NCI-H1694 treated with DMSO at 0.1 percent for 48 hours (cell line): ENCODE data around the gene RFPL3.
"Not testable (repeated sequence)": the region's sequence is repeated elsewhere in the genome, so short reads cannot be mapped to it uniquely, and the experiment has no call there.

Experiments used
- DNase-seq: peaks from one replicate; lab custom pipeline; 2025; lab: John Stamatoyannopoulos, UW

The RFPL3 gene

DNA sequence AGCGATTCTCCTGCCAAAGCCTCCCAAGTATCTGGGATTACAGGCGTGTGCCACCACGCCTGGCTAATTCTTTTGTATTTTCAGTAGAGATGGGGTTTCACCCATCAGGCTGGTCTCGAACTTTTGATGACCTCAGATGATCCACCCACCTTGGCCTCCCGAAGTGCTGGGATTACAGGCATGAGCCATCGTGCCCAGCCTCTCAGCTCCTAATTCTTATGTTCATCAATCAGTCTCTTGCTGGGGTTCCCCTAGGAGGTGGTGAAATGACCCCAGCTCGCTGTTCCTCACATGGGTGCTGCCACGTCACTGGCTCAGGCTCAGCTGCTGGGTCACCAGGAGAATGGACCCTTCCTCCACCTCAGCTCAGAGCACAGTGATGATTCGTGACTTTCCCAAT lies at the start of gene RFPL3:
TSS of gene RFPL3 (plus strand) at position 301 of the 400 bp plus-strand sequence. CDS start 205 bp downstream, outside the sequence.
- DNase-seq, result not testable (repeated sequence)

DNA sequence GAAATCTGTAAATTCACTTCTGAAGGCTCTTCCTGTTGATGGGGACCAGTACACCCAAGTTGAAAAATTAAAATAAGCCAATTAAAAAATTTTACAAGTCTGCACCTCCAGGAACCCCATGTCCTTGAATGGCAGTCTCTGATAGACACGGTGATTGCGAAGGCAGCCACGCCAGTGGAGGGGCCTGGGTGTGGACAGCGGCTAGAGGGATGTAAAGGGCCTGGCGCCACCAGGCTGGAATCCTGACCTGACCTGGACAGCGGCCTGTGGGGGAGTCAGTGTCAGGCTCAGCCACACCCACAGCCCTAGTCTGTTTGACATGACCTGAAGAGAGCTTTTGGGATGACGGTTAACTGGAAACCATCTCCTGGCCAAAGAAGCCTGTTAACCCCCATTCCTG lies 49.5 kb upstream of the RFPL3 start:
- no peak for DNase-seq

DNA sequence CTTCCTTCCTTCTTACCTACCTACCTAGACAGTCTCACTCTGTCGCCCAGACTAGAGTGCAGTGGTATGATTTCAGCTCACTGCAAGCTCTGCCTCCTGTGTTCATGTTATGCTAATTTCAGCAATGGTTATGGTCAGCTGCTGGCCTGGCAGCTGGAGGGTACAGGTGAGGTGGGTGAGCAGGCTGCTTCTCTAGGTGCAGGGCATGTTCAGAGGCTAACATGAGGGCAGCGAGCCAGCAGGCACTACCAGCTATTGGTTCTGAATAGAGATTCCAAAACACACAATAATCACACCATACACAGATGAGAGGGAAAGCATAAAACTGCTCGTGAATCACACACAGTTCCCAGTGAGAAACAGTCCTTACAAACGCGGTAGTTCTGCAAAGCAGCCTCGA lies 48.7 kb upstream of the RFPL3 start:
- no peak for DNase-seq

DNA sequence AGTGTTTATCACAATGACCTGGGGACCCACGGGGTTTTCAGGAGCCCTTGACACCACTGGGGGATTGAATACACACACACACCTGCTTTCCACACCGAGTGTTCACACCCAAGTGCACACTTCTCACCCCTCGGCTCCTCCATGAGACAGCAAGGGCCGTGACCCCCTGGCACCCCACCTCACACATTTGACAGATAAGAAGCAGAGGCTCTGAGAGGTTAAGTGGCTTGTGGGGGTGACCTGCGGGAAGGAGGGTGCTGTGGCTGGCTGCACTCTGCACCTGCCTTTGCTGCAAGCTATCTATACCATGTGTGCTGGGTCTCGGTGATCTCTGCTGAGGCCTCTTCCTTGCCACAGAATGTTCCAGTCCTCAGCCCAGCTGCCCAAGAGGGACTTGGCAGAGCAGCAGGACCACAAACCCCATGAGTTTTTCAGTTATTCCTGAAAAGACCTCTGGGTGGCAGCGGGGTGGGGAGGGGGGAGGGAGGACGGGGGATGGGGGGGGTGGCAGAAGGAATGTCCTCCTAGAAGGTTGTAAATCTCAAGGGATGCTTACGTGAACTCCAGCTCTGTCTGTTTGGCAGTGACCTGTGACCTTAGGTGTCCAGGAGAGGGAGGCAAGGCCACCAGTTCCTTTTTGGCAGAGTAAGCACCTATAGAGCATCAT lies 47.9 kb upstream of the RFPL3 start:
- DNase-seq, result no peak

DNA sequence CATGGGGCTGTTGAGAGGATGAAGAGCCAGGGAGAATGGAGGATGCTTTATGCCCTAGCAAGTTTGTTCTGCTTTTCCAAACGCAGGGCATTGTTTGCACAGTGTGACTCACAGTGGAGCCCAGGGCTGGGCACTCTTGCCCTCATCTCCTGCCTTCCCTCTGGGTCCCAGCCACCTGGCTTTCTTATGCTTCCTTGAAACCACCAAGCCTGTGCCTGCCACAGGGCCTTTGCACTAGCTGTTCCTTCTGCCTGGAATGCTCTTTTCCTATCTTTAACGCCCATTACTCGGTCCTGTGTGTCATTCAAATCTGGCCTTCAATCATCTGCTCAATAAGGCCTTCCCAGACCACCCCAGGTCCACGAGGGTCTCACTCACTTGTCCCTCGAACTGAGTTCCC lies 46.9 kb upstream of the RFPL3 start:
- DNase-seq, result no peak

DNA sequence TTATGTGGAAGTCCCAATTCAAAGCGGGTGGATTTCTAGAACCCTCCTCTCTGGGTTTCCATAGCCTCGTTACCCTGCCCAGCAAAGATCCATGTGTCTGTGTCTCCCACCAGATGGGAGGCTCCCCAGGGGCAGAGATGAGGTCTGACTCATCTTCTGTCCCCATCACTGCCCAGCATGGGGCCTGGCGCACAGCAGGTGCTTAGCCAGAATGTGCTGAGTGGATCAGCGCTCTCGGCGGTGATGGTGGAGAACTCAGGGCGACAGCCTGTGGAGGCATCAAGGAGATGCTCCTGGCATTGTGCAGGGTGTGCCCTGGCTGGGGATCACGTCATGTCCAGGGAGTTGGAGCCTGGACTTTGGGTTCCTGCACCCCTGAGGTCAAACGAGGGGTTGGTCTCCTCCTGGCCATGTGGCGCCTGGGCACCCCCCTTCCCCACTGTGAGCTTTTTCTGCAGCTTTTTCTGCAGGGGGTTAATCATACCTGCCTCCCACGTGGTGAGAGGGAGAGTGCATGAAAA lies 46.1 kb upstream of the RFPL3 start:
- DNase-seq, result no peak

DNA sequence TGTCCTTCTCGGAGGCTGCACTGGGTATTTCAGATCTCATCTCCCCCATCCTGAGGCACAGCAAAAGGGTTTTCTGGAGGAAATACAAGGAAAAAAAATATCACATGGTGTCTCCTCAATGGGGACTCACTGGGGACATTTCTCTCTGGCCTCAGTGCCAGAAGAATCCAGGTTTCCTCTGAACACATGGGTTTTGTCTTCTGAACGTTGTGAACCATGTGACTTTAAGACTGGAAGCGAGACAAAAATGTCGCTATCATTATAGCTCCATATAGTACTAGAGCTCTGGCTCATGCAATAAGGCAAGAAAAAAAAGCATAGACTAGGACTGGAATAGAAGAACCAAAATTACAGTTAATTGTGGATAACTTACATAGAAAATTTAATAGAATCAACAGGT lies 44.9 kb upstream of the RFPL3 start:
- DNase-seq, result no peak

DNA sequence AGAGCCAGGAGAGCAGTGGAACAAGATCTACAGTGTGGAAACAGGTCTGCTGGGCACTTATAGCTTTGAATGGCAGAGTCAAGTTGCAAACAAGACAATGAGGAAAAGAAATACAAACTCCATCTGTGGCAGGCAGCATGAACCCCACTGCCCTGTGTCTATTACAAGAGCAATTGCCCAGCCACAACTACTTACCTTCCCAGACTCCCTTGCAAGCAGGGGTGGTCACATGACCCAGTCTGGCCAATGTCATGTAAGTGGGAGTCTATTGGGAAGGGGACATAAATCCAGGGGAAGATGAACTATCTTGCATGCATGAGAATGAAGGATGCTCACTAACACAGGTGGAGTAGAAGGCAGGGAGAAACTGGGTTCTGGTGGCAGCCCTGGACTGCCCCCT lies 44.1 kb upstream of the RFPL3 start:
- no peak for DNase-seq

DNA sequence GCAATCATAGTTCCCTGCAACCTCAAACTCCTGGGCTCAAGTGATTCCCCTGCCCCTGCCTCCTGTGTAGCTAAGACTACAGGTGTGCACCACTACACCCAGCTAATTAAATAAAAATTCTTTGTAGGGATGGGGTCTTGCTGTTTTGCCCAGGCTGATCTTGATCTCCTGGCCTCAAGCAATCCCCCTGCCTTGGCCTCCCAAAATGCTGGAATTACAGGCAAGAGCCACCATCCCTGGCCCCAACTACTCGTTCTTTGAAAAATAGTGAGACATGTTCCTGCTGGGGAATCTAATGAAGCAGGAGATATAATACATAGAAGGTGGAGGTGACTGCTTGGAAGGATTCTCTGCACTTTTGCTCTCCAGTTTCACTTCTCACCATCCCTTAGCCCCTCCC lies 40.1 kb upstream of the RFPL3 start:
- DNase-seq, result no peak

DNA sequence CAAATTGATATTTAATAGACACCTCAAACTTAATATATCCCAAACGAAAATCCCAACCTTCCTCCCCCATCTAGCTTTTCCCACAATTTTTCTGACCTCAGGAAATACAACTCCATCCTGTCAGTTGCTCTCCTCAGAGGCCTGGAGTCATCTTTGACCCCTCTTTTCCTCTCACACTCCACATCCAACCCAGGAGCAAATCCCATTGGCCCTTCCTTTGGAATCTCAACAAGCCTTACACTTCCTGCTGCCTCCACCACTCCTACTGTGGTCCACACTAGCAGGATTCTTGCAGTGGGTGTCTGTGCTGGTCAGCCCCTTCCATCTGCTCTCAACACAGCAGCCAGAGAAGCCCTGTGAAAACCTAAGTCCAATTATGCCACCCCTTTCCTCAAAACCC lies 39.3 kb upstream of the RFPL3 start:
- no peak for DNase-seq

DNA sequence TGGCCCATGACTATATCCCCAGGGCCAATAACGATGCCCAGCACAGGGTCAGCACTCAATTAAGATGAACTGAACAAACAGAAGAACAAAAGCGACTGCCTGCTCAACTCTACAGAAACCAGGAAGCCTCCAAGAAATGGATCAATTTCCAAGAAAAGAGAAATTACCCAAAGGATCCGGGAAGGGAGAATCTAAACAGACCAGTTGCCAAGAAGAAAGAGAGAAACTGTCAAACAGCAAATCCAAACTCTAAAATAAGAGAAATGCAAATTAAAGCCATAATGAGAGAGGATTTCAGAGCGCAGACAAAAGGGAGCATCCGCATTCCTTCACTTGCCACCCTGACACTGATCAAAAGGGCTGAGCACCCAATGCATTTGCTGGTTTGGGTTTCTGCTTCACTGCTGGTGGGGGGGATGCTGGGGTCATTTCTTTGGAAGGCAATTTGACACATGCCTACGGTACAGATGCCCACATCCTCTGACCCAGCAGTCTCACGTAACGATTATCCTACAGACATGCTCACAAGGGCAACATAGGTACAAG lies 37.7 kb upstream of the RFPL3 start:
- no peak for DNase-seq

DNA sequence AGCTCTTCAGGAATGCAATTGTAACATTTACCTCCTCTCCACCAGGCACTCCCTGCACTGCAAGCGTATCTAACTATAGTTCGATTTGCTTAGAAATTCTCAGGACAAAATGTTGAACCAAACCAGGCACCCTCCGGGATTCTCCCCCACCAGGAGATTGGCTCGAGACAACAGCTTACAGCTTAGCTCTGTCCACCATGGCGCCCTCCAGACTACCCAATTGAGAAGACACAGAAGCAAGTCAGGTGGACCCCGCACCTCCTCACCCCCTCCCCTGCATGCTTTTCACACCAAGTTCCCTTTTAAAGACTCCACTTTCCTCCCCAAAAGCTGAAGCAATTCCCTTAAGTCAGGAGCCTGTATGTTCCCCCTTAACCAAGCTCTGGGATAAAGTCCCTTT lies 34.7 kb upstream of the RFPL3 start:
- DNase-seq, result no peak

DNA sequence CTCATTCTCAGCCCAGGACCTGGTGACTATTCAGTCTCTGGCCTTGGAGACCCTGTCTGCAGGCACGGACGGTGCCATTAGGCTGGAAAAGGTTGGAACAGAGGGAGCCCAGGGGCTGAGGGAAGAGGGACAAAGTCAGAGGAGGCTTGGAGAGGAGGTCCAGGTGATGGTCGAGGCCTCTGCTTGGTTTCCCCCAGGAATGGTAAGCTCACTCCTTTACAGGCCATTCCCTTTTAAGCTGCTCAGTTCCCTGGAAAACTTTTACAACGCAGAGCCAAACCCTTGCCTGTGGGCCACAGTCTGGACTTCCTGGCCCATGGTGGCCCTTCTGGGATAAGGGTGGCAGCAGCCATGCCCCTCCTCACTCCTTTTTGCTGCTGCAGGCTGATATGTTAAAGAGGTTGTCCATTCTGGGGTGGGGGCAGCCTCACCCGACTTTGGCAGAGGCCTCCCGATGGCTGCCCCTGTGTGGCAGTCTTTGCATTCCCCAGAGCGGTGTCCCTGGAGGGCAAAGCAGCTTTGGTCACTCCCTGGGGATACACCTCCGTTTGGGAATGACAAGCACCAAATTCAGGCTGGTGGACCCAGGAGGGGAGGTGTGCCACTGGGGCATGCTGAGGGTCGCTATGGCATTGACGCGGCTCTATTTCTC lies 34.0 kb upstream of the RFPL3 start:
- no peak for DNase-seq

DNA sequence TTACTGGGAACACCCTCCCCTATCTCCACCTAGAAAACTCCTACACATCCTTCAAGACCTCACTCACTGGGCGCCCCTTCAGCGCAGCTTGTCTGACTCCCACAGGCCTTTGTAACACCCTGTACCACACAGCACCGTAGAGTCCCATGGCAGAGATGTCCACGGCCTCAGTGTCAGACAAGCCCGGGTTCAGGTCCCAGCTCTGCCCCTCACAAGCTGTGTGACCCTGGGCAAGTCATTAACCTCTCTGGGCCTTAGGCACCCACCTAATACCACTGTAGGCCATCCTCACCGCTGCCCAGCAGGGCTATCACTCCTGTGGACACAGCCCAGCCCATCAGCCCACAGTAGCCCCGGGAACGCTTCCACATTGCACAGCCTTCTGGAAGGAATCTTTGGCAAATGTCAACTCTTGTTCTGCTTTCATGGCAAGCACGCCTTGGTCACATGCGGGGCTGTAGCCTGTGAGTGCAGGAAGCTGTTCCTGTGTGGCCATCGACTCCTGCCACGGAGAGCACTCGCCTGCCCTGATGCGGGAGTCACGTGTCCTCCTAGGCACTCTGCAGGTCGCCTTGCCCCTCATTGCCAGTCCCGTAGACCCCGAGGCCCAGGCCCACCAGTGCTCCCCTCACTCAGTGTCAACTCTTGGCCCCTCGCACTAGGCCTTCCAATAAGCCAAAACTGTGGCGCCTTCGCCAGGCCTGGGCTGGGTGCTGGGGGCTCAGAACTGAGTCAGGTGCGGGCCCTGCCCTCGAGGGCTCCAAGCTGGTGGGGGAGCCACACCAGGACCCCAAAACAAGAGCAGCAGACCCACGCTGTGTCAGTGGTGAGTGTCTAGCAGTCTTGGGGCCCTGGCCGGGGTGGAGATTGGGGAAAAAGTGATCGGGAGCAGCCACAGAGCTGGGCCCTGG lies 32.9 kb upstream of the RFPL3 start:
- no peak for DNase-seq

DNA sequence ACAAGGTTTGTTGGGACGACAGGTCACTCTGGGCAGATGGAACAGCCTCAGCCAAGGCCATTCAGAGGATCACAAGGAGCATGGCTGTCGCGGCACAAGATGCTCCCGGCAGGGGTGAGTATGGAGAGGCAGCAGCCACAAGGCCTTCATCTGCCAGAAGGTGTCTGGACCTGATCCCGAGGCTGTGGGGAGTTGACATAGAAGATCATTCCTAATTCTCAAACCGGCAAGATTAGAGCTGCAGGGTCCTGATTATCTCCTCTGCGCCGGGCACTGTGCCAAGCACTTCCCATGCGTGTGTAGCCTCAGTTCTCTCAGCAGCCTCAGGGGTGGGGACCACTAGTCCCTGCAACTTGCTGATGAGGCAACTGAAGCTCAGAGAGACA lies 32.3 kb upstream of the RFPL3 start:
- DNase-seq, result no peak

DNA sequence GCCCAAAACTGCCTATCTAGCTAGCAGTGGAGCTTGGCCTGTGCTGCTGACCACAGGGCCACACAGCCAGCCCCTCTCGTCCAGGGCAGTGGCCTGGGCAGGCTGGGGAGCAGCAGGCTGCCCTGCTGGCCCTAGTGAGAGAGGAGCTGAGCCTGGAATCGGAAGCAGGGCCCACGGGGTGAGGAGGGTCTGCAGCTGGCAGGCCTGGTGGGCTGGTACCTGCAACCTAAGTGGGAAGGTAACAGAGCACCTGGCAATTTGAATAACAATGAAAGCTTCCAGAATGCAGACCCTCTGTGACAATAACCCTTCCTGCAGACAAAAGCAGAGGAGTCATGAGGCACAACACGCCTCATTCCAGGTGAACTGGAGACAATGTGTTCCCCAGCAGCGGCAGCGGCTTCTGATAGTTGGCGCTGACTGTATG lies 31.8 kb upstream of the RFPL3 start:
- DNase-seq, result no peak

DNA sequence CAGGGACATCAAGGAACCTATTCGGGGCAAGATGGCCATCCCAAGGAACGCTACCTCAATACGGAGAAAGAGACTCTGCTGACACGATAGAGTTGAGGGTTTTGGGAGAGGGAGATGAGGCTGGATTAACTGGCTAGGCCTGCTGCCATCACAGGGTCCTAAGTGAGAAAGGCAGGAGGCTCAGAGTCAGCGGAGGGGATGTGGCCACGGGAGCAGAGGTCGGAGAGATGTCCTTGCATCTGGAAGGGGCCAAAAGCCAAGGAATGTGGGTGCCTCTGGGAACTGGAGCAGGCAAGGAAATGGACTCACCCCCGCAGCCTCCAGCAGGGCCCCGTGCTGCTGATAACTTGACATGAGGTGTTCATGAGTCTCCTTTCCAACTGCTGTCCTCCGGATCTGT lies 31.0 kb upstream of the RFPL3 start:
- no peak for DNase-seq

DNA sequence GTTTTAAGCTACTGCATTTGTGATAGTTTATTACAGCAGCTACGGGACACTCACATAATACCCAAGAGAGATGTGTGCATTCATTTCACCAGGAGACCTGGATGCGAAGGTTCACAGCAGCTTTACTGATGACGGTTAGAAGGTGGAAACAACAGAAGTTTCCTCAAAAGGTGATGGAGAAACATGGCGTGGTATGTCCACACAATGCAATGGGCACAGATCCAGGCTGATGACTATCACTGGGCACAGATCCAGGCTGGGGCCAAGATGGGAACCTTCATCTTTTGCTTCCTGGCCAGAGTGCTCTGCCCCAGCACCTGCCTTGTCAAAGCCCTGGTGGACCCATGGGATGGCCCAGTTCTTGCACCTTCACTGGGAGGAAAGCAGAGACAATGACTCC lies 30.6 kb upstream of the RFPL3 start:
- DNase-seq, result no peak

DNA sequence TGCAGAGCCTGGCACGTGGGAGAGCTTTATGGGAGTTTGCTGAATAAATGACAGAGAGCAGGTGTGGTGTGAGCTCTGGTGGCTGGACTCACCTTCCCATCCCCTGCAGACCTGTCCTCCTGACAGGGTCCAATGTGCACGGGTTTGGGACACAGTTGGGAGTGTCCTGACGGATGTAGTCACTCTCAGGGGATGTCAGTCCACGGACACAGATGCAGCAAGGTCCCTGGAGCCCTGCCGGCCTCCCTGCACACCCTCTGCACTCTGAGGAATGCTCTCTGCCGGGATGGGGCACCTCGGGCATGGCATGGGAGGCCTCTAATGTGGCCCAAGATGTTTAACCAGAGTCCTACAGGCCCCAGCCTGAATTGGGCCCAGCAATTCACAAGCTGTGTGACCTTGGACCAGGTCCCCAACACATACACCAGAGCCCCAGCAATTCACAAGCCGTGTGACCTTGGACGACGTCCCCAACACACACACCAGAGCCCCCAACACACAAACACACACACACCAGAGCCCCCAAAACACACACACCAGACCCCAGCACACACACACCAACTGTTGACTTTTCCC lies 30.0 kb upstream of the RFPL3 start:
- no peak for DNase-seq

DNA sequence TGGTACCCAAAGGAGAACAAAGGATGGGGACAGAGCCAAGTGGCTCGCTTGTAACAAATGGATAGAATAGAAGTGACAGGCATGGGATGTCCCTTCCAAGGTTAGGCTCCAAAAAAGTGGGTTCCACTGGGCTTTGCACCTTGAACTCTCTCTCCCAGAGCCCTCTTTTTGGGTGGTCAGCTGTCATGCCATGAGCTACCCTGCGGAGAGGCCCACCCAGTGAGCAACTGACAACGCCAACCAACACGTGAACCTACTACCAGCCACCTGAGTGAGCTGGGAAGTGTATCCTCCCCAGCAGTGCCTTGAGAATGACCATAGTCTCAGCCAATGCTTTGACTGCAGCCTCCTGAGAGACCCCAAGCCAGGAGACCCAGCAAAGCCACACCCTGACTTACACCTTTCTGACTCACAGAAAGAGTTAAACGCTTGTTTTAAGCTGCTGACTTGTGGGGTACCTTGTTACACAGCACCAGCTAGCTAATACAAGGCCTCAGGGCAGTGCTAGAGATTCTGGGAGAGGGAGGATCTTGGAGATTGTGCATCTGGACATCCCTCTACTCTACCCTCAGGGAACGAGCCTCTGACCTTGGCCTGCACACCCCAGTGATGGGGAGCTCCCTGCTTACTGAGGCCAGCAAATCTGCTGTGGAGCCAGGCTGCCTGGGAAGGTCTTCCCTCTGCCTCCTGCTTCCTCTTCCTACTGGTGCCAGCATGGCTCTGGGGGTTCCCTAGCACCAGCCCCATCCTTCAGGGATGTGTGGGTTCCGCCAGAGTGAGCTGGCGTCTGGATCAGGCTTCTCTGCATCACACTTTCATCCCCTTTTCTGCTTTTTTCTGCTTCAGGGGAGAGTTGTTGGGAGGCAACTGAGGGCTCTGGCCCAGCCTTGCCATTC lies 29.1 kb upstream of the RFPL3 start:
- no peak for DNase-seq

DNA sequence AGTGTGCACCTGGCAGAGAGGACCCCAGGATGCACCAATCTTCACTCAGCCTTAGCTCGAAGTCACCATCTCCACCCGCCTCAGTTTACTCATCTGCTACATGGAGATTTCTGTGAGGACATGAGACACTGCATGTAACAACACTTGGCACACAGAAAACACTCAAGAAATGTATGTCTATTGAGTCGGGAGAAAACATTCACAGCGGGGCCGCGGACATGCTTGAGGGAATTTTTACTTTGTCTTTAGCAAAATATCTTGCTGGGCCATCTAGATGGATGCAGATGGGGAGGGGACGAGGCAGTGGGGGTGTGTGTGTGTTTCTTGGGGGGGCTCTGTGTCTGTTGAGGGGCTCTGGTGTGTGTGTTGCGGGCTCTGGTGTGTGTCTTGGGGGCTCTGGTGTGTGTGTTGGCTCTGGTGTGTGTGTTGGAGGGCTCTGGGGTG lies 28.4 kb upstream of the RFPL3 start:
- no peak for DNase-seq
